GM18870 (cell line): Measurements from ENCODE around the gene YAP1.

Experiments used
- ATAC-seq: cut with Tn5 transposase; IDR thresholded peaks from one replicate; pipeline ENCODE4 v1.9.1; 2021; ENCODE audit warnings: moderate library complexity; ENCODE audit not compliant: unreplicated experiment

YAP1 gene

GRCh38 chr11:102109896-102110760 lies at the start of gene YAP1:
YAP1 (plus strand) TSS chr11:102110447; CDS start chr11:102110849, 402 bp downstream.
- ATAC-seq, result peak; percentile 61

- no peak for ATAC-seq
Measured at GRCh38 chr11:102061276-102061675, 49.0 kb upstream of the YAP1 start.

GRCh38 chr11:102062106-102062505 lies 48.1 kb upstream of the YAP1 start:
- ATAC-seq, result no peak

GRCh38 chr11:102064316-102064715 lies 45.9 kb upstream of the YAP1 start:
- no peak for ATAC-seq

GRCh38 chr11:102070766-102071165 lies 39.5 kb upstream of the YAP1 start:
- no peak for ATAC-seq

- ATAC-seq, result no peak
Measured at GRCh38 chr11:102071497-102072472, 38.5 kb upstream of the YAP1 start.

GRCh38 chr11:102073253-102073652 lies 37.0 kb upstream of the YAP1 start:
- no peak for ATAC-seq

- ATAC-seq, result no peak
Measured at GRCh38 chr11:102079625-102080024, 30.6 kb upstream of the YAP1 start.

- no peak for ATAC-seq
Measured at GRCh38 chr11:102081313-102081712, 28.9 kb upstream of the YAP1 start.

- no peak for ATAC-seq
Measured at GRCh38 chr11:102085864-102086551, 24.2 kb upstream of the YAP1 start.

- ATAC-seq, result no peak
Measured at GRCh38 chr11:102097186-102097585, 13.1 kb upstream of the YAP1 start.

- no peak for ATAC-seq
Measured at GRCh38 chr11:102099755-102100154, 10.5 kb upstream of the YAP1 start.

GRCh38 chr11:102108734-102109440 lies 1.4 kb upstream of the YAP1 start:
- no peak for ATAC-seq

- ATAC-seq, result no peak
Measured at GRCh38 chr11:102110761-102111010, 439 bp downstream of the YAP1 start.

GRCh38 chr11:102111011-102111786 lies 952 bp downstream of the YAP1 start:
- no peak for ATAC-seq

GRCh38 chr11:102111787-102112508 lies 1.7 kb downstream of the YAP1 start:
- ATAC-seq, result no peak

GRCh38 chr11:102112509-102112821 lies 2.2 kb downstream of the YAP1 start:
- ATAC-seq, result no peak

- ATAC-seq, result no peak
Measured at GRCh38 chr11:102114032-102114431, 3.8 kb downstream of the YAP1 start.

- no peak for ATAC-seq
Measured at GRCh38 chr11:102115557-102115956, 5.3 kb downstream of the YAP1 start.
